Fibroblast of lung (primary cell): ENCODE data around the gene DTL. TPM values are rescaled to one million over a fixed set of nuclear protein-coding genes. Genes with fewer than 3 reads are reported as not detected.

Source experiments
- DNase-seq, 2 donors: peaks; one replicate each; pipeline versions ENCODE4 v3.0.0 to v3.0.0-alpha.2; 2010; ENCODE audit warnings: low read depth in 2 of 2
- H2AFZ ChIP-seq: 2 replicates; pipeline ENCODE4 v1.5.1; 2012; ENCODE audit warnings: low read length, control low read depth, inconsistent platforms
- H3K27ac ChIP-seq: 2 replicates; pipeline ENCODE4 v1.5.1; 2011; ENCODE audit warnings: low read length, control low read depth; ENCODE audit not compliant: insufficient read depth
- H3K27me3 ChIP-seq: 2 replicates; pipeline ENCODE4 v1.5.1; 2011; ENCODE audit warnings: mild to moderate bottlenecking, low read length; ENCODE audit not compliant: control insufficient read depth, insufficient read depth
- H3K36me3 ChIP-seq: 2 replicates; pipeline ENCODE4 v1.5.1; 2011; ENCODE audit warnings: low read length; ENCODE audit not compliant: control insufficient read depth, insufficient read depth
- H3K4me1 ChIP-seq: 2 replicates; pipeline ENCODE4 v1.5.1; 2011; ENCODE audit warnings: low read length; ENCODE audit not compliant: control insufficient read depth, insufficient read depth; ENCODE audit errors: extremely low read depth
- H3K4me2 ChIP-seq: 2 replicates; pipeline ENCODE4 v1.5.1; 2011; ENCODE audit warnings: low read length, control low read depth; ENCODE audit not compliant: insufficient read depth; ENCODE audit errors: extremely low read depth
- H3K4me3 ChIP-seq, 4 experiments: fragments of 200-600 bp in 1 of 4; sonication (generic) in 1 of 4; replicated peaks in 1 of 4; 2 replicates each; pipeline ENCODE4 v1.5.1; 2011 to 2016; ENCODE audit warnings: low read length in 4 of 4, low read depth in 3 of 4, mild to moderate bottlenecking in 3 of 4, control low read depth in 2 of 4, inconsistent platforms in 1 of 4, mixed read lengths in 1 of 4; ENCODE audit not compliant: insufficient read depth in 1 of 4; ENCODE audit errors: control extremely low read depth in 1 of 4
- H3K79me2 ChIP-seq: 2 replicates; pipeline ENCODE4 v1.5.1; 2012; ENCODE audit warnings: mild to moderate bottlenecking, low read length, inconsistent platforms; ENCODE audit not compliant: control insufficient read depth, insufficient read depth
- H3K9ac ChIP-seq: 2 replicates; pipeline ENCODE4 v1.5.1; 2011; ENCODE audit warnings: mild to moderate bottlenecking, low read length, control low read depth; ENCODE audit not compliant: insufficient read depth
- H3K9me3 ChIP-seq: 2 replicates; pipeline ENCODE4 v1.5.1; 2012; ENCODE audit warnings: low read depth, low read length; ENCODE audit not compliant: control insufficient read depth, insufficient read depth
- H4K20me1 ChIP-seq: 2 replicates; pipeline ENCODE4 v1.5.1; 2011; ENCODE audit warnings: low read length; ENCODE audit not compliant: control insufficient read depth, insufficient read depth; ENCODE audit errors: extremely low read depth
- EZH2 ChIP-seq: IDR thresholded peaks from 2 replicates; pipeline ENCODE4 v1.5.1; 2012; ENCODE audit warnings: low read length, control low read depth, mild to moderate bottlenecking; ENCODE audit errors: missing control alignments
- polyA plus RNA-seq, 2 donors: library from polyadenylated mRNA; depleted of rRNA in 1 of 2; stranded (reverse) in 1 of 2; unstranded in 1 of 2; fragments of >200 nt; gene quantifications; 2 replicates each; pipeline ENCODE4 v1.2.1, GENCODE V29; 2011 to 2012; ENCODE audit warnings: missing spikeins in 1 of 2
- total RNA-seq: library from RNA; depleted of rRNA; stranded (reverse); fragments of >200 nt; gene quantifications from 2 replicates; pipeline ENCODE4 v1.2.1, GENCODE V29; 2014
- TF ChIP-seq, protein P1 (sequence below), 2 donors: IDR thresholded peaks in 1 of 2; conservative IDR thresholded peaks in 1 of 2; 1 replicate in 1 of 2; 2 replicates in 1 of 2; pipeline ENCODE4 v1.5.1; 2011 to 2012; ENCODE audit warnings: low read length in 2 of 2, control low read depth in 1 of 2, inconsistent platforms in 1 of 2, low read depth in 1 of 2, mild to moderate bottlenecking in 1 of 2

The DTL gene
- total and polyA plus RNA-seq, 2 donors (not counting 1 experiment from before 2014, with no cell fraction given) = 2.8 to 8.7 TPM

DNA sequence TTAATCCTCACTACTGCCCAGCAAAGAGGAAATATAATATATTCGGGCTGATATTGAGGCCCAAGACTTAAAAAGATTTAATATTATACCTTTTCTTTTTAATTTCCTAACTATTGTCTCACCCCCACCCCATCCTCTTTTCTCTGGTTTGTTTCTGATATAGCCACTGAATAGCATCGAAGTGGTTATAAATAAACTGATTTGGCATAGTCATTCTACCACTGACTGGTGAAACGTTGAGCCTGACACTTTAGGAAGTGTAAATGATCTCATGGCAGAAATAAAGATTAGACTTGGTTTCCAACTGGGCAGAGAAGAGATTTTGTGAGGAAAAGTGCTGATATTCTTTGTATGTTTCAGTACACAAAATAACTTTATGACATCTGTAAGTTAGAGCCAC is 39.3 kb downstream of the DTL start:
- TF ChIP-seq, protein P1, sequence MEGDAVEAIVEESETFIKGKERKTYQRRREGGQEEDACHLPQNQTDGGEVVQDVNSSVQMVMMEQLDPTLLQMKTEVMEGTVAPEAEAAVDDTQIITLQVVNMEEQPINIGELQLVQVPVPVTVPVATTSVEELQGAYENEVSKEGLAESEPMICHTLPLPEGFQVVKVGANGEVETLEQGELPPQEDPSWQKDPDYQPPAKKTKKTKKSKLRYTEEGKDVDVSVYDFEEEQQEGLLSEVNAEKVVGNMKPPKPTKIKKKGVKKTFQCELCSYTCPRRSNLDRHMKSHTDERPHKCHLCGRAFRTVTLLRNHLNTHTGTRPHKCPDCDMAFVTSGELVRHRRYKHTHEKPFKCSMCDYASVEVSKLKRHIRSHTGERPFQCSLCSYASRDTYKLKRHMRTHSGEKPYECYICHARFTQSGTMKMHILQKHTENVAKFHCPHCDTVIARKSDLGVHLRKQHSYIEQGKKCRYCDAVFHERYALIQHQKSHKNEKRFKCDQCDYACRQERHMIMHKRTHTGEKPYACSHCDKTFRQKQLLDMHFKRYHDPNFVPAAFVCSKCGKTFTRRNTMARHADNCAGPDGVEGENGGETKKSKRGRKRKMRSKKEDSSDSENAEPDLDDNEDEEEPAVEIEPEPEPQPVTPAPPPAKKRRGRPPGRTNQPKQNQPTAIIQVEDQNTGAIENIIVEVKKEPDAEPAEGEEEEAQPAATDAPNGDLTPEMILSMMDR (conservative IDR thresholded peaks at IDR 0.05 in 1 of 2, IDR thresholded peaks at IDR 0.05 in 1 of 2; ENCODE audit: low read depth in 1 of 2, low read length in 2 of 2) = no peak
- no peak for TF ChIP-seq EZH2
- Histone ChIP-seq H4K20me1 (no peaks in the 10 kb centered on the region), H3K9me3 (no peaks in the 10 kb centered on the region), H3K79me2 (no peaks in the 10 kb centered on the region), H3K36me3 (no peaks in the 10 kb centered on the region), H3K27me3 (no peaks in the 10 kb centered on the region), H2AFZ (no peak overlapping the region), H3K27ac (no peak overlapping the region), H3K4me2 (no peak overlapping the region), H3K9ac (no peak overlapping the region), H3K4me3 (no peak overlapping the region), H3K4me1 (no peaks in the 10 kb centered on the region)
- no peak for DNase-seq

GRCh38 chr1:212077028-212077427 is 41.5 kb downstream of the DTL start:
- no peak overlapping the region for H3K4me2 ChIP-seq
- H3K9ac ChIP-seq = no peak overlapping the region
- H2AFZ ChIP-seq = no peak overlapping the region
- H3K79me2 ChIP-seq = no peaks in the 10 kb centered on the region
- TF ChIP-seq EZH2 = no peak
- TF ChIP-seq, protein P1 (conservative IDR thresholded peaks at IDR 0.05 in 1 of 2, IDR thresholded peaks at IDR 0.05 in 1 of 2; ENCODE audit: low read depth in 1 of 2, low read length in 2 of 2) = no peak
- H3K27me3 ChIP-seq = no peaks in the 10 kb centered on the region
- DNase-seq = peak in 1 of 2 donors; percentile 13
- no peaks in the 10 kb centered on the region for H4K20me1 ChIP-seq
- no peaks in the 10 kb centered on the region for H3K36me3 ChIP-seq
- no peak overlapping the region for H3K27ac ChIP-seq
- no peaks in the 10 kb centered on the region for H3K9me3 ChIP-seq
- H3K4me1 ChIP-seq = no peaks in the 10 kb centered on the region
- H3K4me3 ChIP-seq = no peak overlapping the region

GRCh38 chr1:212078826-212079225 is 43.3 kb downstream of the DTL start:
- H3K9me3 ChIP-seq = no peaks in the 10 kb centered on the region
- DNase-seq = no peak
- H3K4me3 ChIP-seq = no peak overlapping the region
- H3K4me2 ChIP-seq = no peak overlapping the region
- H3K27me3 ChIP-seq = no peaks in the 10 kb centered on the region
- H3K36me3 ChIP-seq = no peaks in the 10 kb centered on the region
- no peaks in the 10 kb centered on the region for H3K4me1 ChIP-seq
- no peak overlapping the region for H3K27ac ChIP-seq
- H2AFZ ChIP-seq = no peak overlapping the region
- H4K20me1 ChIP-seq = no peaks in the 10 kb centered on the region
- TF ChIP-seq EZH2 = no peak
- TF ChIP-seq, protein P1 (conservative IDR thresholded peaks at IDR 0.05 in 1 of 2, IDR thresholded peaks at IDR 0.05 in 1 of 2; ENCODE audit: low read depth in 1 of 2, low read length in 2 of 2) = no peak
- H3K9ac ChIP-seq = no peak overlapping the region
- no peaks in the 10 kb centered on the region for H3K79me2 ChIP-seq
